SK-N-SH (cell line): ENCODE measurements around the gene THADA. TPM values are rescaled to one million over a fixed set of nuclear protein-coding genes. Genes with fewer than 3 reads are reported as not detected.

Experiments used
- CHD2 ChIP-seq: fragments of 150-350 bp; IDR thresholded peaks from 2 replicates; pipeline ENCODE4 v1.6.1; 2018; ENCODE audit warnings: low read length; ENCODE audit not compliant: partially characterized antibody
- ELF1 ChIP-seq: IDR thresholded peaks from 2 replicates; pipeline ENCODE4 v1.4.0; 2012
- EP300 ChIP-seq, 2 experiments: IDR thresholded peaks; 2 replicates each; pipeline versions ENCODE4 v1.4.0 to v1.6.1; 2012; ENCODE audit warnings: borderline replicate concordance in 1 of 2, low read depth in 1 of 2, low read length in 1 of 2
- FOSL2 ChIP-seq: IDR thresholded peaks from 2 replicates; pipeline ENCODE4 v1.4.0; 2012; ENCODE audit warnings: low read depth, mild to moderate bottlenecking, moderate library complexity, borderline replicate concordance
- FOXJ3 ChIP-seq: sonication (generic); formaldehyde crosslinking; IDR thresholded peaks from 2 replicates; pipeline ENCODE4 v1.5.1; 2020; ENCODE audit warnings: mild to moderate bottlenecking, missing genetic modification reagents
- GABPA ChIP-seq: IDR thresholded peaks from 2 replicates; pipeline ENCODE4 v1.4.0; 2012; ENCODE audit warnings: low read depth, mild to moderate bottlenecking
- IRF3 ChIP-seq: fragments of 150-350 bp; IDR thresholded peaks from 2 replicates; pipeline ENCODE4 v1.6.1; 2016; ENCODE audit warnings: mild to moderate bottlenecking, low read depth, low read length
- MAX ChIP-seq: IDR thresholded peaks from 2 replicates; pipeline ENCODE4 v1.4.0; 2012; ENCODE audit warnings: low read depth
- MEF2A ChIP-seq: IDR thresholded peaks from 2 replicates; pipeline ENCODE4 v1.4.0; 2012; ENCODE audit warnings: low read depth, borderline replicate concordance
- MXI1 ChIP-seq: IDR thresholded peaks from 2 replicates; pipeline ENCODE4 v1.6.1; 2012; ENCODE audit warnings: mild to moderate bottlenecking, low read depth, low read length, improper control_type of control experiment
- NFIC ChIP-seq: IDR thresholded peaks from 2 replicates; pipeline ENCODE4 v1.4.0; 2012; ENCODE audit warnings: borderline replicate concordance
- NRF1 ChIP-seq: IDR thresholded peaks from 2 replicates; pipeline ENCODE4 v1.6.1; 2012; ENCODE audit warnings: low read depth, mild to moderate bottlenecking, low read length
- RAD21 ChIP-seq: IDR thresholded peaks from 2 replicates; pipeline ENCODE4 v1.6.1; 2012; ENCODE audit warnings: mild to moderate bottlenecking, low read length
- REST ChIP-seq: IDR thresholded peaks from 2 replicates; pipeline ENCODE4 v1.6.1; 2012; ENCODE audit warnings: mild to moderate bottlenecking, low read depth, low read length, moderate library complexity
- RFX5 ChIP-seq: IDR thresholded peaks from 2 replicates; pipeline ENCODE4 v1.6.1; 2012; ENCODE audit warnings: mild to moderate bottlenecking, improper control_type of control experiment, low read length
- RXRA ChIP-seq: IDR thresholded peaks from 2 replicates; pipeline ENCODE4 v1.4.0; 2012; ENCODE audit warnings: low read depth, mild to moderate bottlenecking, borderline replicate concordance
- SIN3A ChIP-seq: IDR thresholded peaks from 2 replicates; pipeline ENCODE4 v1.6.1; 2012; ENCODE audit warnings: low read depth, mild to moderate bottlenecking, low read length, moderate library complexity, borderline replicate concordance
- SMC3 ChIP-seq: IDR thresholded peaks from 2 replicates; pipeline ENCODE4 v1.6.1; 2012; ENCODE audit warnings: low read depth, low read length, improper control_type of control experiment
- TAF1 ChIP-seq: IDR thresholded peaks from 2 replicates; pipeline ENCODE4 v1.6.1; 2012; ENCODE audit warnings: low read depth, mild to moderate bottlenecking, low read length, moderate library complexity, borderline replicate concordance
- TCF12 ChIP-seq: IDR thresholded peaks from 2 replicates; pipeline ENCODE4 v1.4.0; 2012
- TEAD4 ChIP-seq: IDR thresholded peaks from 2 replicates; pipeline ENCODE4 v1.4.0; 2012; ENCODE audit warnings: mild to moderate bottlenecking, borderline replicate concordance; ENCODE audit not compliant: insufficient read depth
- USF1 ChIP-seq: IDR thresholded peaks from 2 replicates; pipeline ENCODE4 v1.4.0; 2012; ENCODE audit warnings: low read depth, borderline replicate concordance
- YY1 ChIP-seq: IDR thresholded peaks from 2 replicates; pipeline ENCODE4 v1.4.0; 2012; ENCODE audit warnings: low read depth, mild to moderate bottlenecking
- ZBTB33 ChIP-seq: IDR thresholded peaks from 2 replicates; pipeline ENCODE4 v1.4.0; 2012; ENCODE audit warnings: low read depth, borderline replicate concordance
- polyA plus RNA-seq, 3 experiments: library from polyadenylated mRNA; depleted of rRNA; stranded (reverse); fragments of >200 nt; gene quantifications; 2 replicates each; pipeline ENCODE4 v1.2.3, GENCODE V29; 2012

Gene THADA
- polyA plus RNA-seq, 1 of the 3 experiments (the other 2 are of a cell fraction): 25.6 TPM

GRCh38 chr2:43319541-43319940, 276.3 kb downstream of the THADA start (continued):
- TF ChIP-seq ZBTB33: no peak
- peak; percentile 24; the same call in 1 of the 2 replicates for TF ChIP-seq RAD21
- no peak for TF ChIP-seq USF1
- TF ChIP-seq MXI1: peak; percentile 11; the same call in 1 of the 2 replicates
- TF ChIP-seq FOXJ3 (CRISPR knock-in tag): peak; percentile 81; the same call in 1 of the 2 replicates
- TF ChIP-seq RXRA: no peak
- TF ChIP-seq TEAD4: peak; percentile 72
- TF ChIP-seq NFIC: peak; percentile 51; the same call in 1 of the 2 replicates
- peak; percentile 97 for TF ChIP-seq TCF12
- TF ChIP-seq CHD2: peak; percentile 87
- peak; percentile 40; the same call in 1 of the 2 replicates for TF ChIP-seq SIN3A
- no peak for TF ChIP-seq REST
- TF ChIP-seq TAF1: no peak
- no peak for TF ChIP-seq MEF2A
- TF ChIP-seq GABPA: no peak
- TF ChIP-seq FOSL2: peak; percentile 13; the same call in 1 of the 2 replicates
- TF ChIP-seq RFX5: no peak
- peak; percentile 68 to 97; a peak in 3 of 4 replicates for TF ChIP-seq EP300 (IDR thresholded peaks at IDR 0.05; ENCODE audit: borderline replicate concordance in 1 of 2, low read depth in 1 of 2, low read length in 1 of 2)
- no peak for TF ChIP-seq NRF1
- no peak for TF ChIP-seq YY1
- TF ChIP-seq IRF3: no peak
- no peak for TF ChIP-seq SMC3
- no peak; the same call in 1 of the 2 replicates for TF ChIP-seq MAX
- TF ChIP-seq ELF1: no peak
